T47D (cell line): ENCODE results near the gene C10orf90.
"Not testable (repeated sequence)": the region's sequence is repeated elsewhere in the genome, so short reads cannot be mapped to it uniquely, and the experiment has no call there.

Source experiments
- DNase-seq, 2 experiments: peaks; one replicate each; pipeline versions ENCODE4 v3.0.0 to v3.0.0-alpha.2; 2011 to 2012; ENCODE audit warnings: low read depth in 1 of 2, low spot score in 1 of 2
- JUND ChIP-seq: IDR thresholded peaks from 2 replicates; pipeline ENCODE4 v1.6.1; 2012; ENCODE audit warnings: low read depth
- in situ Hi-C: cut with HindIII; loops from 2 replicates; pipeline ENCODE4 v1.10.0; 2016; ENCODE audit warnings: low sequenced_read_pairs, low pct_unique_long_range_greater_than_20kb

The C10orf90 gene

GRCh38 chr10:126563361-126563760 is 107.1 kb downstream of the C10orf90 start:
- DNase-seq: no peak
- no peak for TF ChIP-seq JUND
- in situ Hi-C loops: no loop called here

GRCh38 chr10:126561921-126562680 is 108.4 kb downstream of the C10orf90 start:
- no peak for DNase-seq
- in situ Hi-C loops: no loop called here
- no peak for TF ChIP-seq JUND

- no peak for TF ChIP-seq JUND
- in situ Hi-C loops: no loop called here
- DNase-seq: no peak
These were observed 109.1 kb downstream of the C10orf90 start for GRCh38 chr10:126561294-126561920.

GRCh38 chr10:126558881-126559280 is 111.6 kb downstream of the C10orf90 start:
- no peak for TF ChIP-seq JUND
- no peak for DNase-seq

GRCh38 chr10:126551202-126551601 is 119.3 kb downstream of the C10orf90 start:
- no peak for DNase-seq
- in situ Hi-C loops: no loop called here
- TF ChIP-seq JUND: no peak

More at GRCh38 chr10:126558881-126559280, 111.6 kb downstream of the C10orf90 start:
- in situ Hi-C loops: no loop called here

GRCh38 chr10:126550586-126550985 is 119.9 kb downstream of the C10orf90 start:
- DNase-seq, in situ Hi-C loops: not testable (repeated sequence)

- TF ChIP-seq JUND: no peak
- no peak for DNase-seq
- in situ Hi-C loops: no loop called here
These were observed 121.1 kb downstream of the C10orf90 start for GRCh38 chr10:126549344-126549743.

- no peak for DNase-seq
- no peak for TF ChIP-seq JUND
- in situ Hi-C loops: no loop called here
These were observed 125.9 kb downstream of the C10orf90 start for GRCh38 chr10:126544565-126544964.

GRCh38 chr10:126538439-126539135 is 131.9 kb downstream of the C10orf90 start:
- in situ Hi-C loops: no loop called here
- no peak for TF ChIP-seq JUND
- no peak for DNase-seq

- no peak for TF ChIP-seq JUND
- in situ Hi-C loops: no loop called here
- no peak for DNase-seq
These were observed 133.8 kb downstream of the C10orf90 start for GRCh38 chr10:126536656-126537055.

- TF ChIP-seq JUND: no peak
- in situ Hi-C loops: no loop called here
- DNase-seq: peak; percentile 31 to 56
These were observed 134.3 kb downstream of the C10orf90 start for GRCh38 chr10:126536148-126536547.

- no peak for DNase-seq
- in situ Hi-C loops: no loop called here
- TF ChIP-seq JUND: no peak
These were observed 136.8 kb downstream of the C10orf90 start for GRCh38 chr10:126533644-126534043.

GRCh38 chr10:126528315-126528835 is 142.1 kb downstream of the C10orf90 start:
- TF ChIP-seq JUND: no peak
- in situ Hi-C loops: no loop called here
- peak in 1 of 2 experiments; percentile 12 for DNase-seq
